ENCODE data around the gene HELT. TPM values are rescaled to one million over a fixed set of nuclear protein-coding genes. Genes with fewer than 3 reads are reported as not detected.
"Not testable (repeated sequence)": the region's sequence is repeated elsewhere in the genome, so short reads cannot be mapped to it uniquely, and the experiment has no call there.

HELT gene
- polyA plus RNA-seq, 3 donors = 0.51 TPM; not detected in 2

DNA sequence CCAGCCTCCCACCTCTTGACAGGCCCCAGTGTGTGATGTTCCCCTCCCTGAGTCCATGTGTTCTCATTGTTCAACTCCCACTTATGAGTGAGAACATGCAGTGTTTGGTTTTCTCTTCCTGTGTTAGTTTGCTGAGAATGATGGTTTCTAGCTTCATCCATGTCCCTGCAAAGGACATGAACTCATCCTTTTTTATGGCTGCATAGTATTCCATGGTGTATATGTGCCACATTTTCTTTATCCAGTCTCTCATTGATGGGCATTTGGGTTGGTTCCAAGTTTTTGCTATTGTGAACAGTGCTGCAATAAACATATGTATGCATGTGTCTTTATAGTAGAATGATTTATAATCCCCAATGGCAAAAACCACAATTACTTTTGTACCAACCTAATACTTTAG lies 20.6 kb upstream of the HELT start:
- DNase-seq (ENCODE audit: extremely low read depth in 1 of 11, low read depth in 9 of 11, low spot score in 4 of 11) = not testable (repeated sequence)

DNA sequence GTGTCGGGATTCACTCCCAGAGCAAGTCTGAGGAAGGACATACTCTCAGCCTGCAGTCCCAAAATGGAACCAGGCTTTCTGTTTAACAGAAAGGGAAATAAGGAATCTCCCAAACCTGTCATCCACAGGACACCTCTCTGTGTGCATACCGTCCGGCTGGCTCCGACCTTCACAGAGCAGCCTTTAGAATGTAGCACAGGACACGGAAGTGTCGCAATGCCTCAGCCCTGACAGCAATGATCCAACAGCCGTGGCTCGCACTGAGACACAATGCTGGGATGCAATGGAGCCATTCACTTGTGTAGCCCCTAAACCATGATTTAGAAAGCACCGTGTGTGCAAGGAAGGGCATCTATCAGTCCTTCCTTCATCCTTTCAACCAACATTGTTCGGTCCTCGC lies 15.5 kb upstream of the HELT start:
- DNase-seq (ENCODE audit: extremely low read depth in 1 of 11, low read depth in 9 of 11, low spot score in 4 of 11) = no peak

DNA sequence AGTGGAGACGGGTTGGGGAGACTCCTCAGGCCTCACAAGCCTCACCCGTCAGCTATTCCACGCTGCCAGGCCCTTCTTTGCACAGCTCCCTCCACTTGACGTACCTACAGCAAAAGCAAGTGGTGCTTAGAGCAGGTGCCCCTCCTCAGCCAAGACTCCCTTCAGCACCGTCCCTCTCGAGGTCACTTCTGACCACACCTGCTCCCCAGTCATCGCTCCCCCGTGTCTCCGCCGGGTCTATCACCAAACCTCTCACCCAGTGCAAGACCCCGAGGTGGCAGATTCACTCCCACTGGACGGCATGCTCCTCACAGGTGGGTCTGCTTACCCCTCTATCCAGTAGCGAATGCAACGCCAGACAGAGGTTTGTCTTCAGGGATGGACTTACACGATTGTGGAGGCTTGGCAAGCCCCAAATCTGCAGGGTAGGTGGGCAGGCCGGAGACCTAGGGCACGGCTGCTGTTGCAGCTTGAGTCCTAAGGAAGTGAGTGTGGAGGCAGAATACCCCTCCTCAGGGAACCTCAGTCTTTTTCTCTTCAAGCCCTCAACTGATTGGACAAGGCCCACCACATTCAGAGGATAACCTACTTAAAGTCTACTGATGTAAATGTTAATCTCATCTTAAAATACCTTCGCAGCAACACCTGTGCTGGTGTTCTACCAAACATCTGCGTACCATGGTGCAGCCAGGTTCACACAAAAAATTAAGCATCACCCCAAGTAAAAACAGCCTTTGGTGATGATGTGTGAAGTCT lies 14.5 kb upstream of the HELT start:
- DNase-seq (ENCODE audit: extremely low read depth in 1 of 11, low read depth in 9 of 11, low spot score in 4 of 11) = no peak

DNA sequence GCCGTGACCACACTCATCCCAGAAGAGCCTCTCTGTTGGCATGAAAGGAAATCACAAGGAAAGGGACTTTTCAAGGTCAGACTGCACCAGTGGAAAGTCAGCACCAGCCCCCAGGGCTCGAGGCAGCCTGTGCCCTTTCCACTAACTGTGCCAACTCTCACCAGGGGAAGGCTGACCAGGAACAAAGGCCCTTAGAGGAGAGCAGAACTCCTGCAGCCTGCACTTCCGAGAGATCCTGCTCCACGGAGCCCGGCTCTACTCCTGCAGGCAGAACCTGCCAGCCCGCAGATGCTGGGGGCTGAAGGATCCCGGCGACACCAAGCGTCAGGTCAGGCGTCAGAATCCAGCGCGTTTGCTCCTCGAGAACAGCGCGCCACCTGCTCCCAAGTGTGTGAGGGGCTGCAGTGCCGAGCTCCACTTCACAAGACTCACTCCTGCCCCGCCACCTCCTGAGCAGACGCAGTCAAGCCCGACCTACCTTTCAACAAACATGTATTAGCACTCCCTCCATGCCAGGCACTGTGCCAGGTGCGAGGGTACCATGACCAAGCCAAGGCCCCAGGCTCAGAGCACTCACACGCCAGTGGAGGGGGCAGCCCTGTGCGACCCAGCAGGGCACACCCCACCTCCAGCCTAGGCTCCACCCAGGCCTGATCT lies 13.6 kb upstream of the HELT start:
- peak in 5 of 11 donors; percentile 39 to 57 (median 49) for DNase-seq (ENCODE audit: extremely low read depth in 1 of 11, low read depth in 9 of 11, low spot score in 4 of 11)

DNA sequence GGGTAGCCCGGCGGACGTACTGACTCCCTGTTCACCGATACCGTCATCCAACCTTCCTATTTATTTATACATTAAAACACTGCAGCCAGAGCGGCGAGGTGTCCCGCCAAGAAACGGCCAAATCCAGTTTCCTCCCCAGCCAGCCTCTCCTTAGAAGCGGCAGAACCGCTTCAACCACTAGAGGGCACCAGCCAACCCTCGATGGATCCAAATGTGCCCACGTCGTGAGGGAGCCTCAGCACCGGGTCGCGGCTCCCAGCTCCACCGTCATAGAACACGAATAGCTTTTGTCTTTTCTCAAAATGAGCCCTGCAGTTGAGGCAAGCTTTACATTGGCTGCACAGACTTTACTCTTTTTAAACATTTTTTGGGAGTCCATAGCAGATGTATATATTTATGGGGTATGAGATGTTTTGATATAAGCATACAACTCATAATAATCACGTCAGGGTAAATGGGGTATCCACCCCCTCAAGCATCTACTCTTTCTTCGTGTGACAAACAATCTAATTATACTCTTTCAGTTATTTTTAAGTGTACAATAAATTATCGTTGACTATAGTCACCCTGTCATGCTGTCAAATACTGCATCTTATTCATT lies 13.0 kb upstream of the HELT start:
- DNase-seq (ENCODE audit: extremely low read depth in 1 of 11, low read depth in 9 of 11, low spot score in 4 of 11) = peak; percentile 63 to 85 (median 73)

DNA sequence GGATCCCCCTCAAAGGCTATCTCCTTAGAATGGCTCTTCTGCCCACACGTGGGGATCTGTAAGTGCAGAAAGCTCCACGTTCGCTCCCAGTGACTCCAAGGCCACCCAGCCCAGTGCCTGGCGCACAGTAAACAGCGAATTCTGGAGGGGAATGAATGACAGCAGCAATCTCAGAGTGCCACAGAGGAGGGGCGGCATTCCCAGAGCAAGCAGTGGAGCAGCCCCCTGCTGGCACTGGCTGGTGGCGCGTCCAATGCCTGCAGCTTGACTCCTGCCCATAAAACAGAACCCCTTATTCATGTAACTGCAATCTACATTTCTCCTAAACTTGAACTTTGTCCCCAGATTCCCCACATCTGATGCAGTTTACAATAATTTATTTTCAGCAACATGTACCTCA lies 6.9 kb upstream of the HELT start:
- no peak for DNase-seq (ENCODE audit: extremely low read depth in 1 of 11, low read depth in 9 of 11, low spot score in 4 of 11)

DNA sequence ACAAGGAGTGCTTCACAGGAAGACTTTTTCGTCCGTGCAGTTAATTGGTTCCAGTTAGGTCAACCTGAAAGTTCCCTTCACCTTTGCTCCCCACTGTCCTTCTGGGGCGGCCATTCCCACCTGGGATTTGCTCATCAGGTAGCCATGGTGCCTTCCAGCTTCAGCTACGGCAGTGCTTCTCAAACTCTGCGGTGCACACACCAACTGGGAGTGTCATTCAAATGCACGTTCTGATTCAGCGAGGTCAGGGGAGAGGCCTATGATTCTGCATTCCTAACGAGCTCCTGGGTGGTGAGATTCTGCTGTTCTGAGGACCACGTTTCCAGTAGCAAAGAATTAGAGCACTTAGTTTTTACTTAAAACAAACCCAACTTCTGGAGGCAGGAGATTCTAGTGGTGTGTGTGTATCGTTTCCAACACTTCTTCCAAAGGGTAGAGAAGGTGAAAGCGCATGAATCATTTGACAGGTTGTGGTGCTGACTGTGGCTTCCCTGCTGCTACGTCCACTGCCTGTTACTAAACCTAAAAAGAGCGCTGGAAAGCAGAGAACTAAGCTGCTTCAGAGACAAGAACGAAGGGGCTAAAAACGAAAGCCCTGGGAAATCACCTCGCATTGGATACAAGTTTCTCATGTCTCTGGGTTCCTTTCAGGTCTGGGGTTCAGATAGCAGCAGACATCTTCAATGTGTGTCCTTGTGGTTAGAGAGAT lies 4.7 kb upstream of the HELT start:
- no peak for DNase-seq (ENCODE audit: extremely low read depth in 1 of 11, low read depth in 9 of 11, low spot score in 4 of 11)

DNA sequence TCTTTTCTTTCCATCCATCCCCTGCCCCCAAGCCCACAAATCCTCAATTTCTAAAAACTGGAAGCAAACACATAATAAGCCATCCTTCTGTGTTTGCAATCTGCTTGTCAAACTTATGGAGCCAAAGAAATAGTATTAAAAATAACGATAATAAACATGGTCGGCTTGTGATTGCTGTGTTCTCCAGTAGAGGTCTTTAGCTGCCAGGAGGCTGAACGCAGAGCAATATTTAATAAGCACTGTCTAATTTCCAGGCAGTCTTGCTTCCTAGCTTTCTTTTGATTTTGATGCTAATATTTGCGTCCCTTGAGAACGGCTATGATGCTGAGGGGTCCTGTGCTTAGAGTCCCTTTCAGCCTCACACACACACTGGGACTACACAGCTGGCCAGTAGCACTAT lies 3.2 kb upstream of the HELT start:
- DNase-seq (ENCODE audit: extremely low read depth in 1 of 11, low read depth in 9 of 11, low spot score in 4 of 11) = no peak

DNA sequence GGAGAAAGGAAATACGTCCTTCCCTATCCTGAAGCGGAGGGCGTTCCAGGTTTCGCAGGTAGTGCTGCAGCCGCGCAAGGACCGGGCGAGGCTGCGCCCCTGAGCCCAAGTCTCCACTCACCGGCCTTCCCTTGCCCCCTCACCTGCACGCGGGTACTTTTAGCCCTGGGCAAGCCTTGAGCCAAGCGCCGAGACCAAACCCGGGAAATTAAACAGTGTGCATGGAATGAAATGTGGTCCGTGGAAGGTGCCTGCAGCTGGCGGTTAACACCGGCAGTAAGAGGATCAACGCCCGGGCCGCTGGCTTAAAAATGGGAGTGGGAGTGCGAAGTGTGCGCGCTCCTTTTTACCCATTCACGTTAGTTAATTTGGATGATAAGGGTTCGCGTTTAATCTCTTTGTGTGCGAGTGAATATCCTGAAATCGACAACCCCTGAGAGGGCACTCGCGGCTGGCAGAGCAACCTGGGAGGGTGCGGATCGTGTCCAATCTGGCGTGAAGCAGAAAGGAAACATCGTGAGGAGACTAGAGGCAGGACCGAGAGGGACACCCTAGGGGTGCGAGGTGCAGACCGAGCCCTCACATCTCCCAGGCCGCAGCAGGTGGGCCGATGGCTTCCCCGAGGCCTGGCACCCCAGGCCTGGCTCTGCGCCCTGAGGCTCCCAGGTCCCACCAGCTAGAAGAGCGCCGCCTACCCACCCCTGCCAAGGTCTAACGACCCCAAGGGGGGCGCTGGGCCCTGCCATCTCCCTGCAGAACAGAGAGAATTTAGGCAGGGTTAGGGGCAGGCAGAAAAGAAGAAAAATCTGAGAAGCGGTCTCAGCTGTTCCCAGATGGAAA lies 2.0 kb upstream of the HELT start:
- DNase-seq (ENCODE audit: extremely low read depth in 1 of 11, low read depth in 9 of 11, low spot score in 4 of 11) = no peak

DNA sequence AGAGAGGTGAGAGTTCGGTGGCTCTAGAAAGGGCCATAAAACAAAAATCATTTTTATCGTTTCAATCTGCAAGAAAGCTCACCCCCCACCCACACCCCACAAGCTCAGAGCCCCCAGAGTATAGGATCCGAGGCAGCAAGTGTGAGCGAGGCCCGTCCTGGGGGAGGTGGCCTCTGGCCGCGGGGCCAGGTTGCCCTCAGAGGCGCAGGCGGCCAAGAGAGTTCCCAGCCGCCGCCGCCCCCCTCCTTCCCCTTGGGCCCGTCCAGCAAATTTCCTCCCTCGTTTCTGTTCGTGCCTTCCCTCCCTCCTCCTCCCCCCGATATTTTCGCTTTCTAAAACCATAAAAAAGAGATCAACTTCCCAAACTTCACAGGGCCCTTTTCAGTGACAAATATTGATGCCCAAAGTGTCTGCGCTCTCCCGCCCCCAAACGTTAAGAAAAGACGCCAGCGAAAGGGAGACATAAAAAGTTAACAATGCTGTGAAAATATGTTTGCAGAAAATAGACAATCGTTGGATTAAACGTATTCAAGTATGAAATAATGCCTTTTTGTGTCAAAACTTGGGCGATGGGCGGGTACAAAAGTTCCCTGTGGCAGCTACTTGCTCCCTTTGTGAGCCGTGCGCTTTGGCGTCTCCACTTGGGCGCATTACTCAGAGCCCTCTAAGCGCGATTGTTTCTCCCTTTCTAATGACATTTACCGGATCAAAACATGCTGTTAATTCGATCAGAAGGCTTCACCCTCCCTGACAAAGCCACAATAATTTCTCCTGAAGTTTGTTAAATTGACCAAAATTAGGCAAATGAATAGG lies 1.1 kb upstream of the HELT start:
- no peak for DNase-seq (ENCODE audit: extremely low read depth in 1 of 11, low read depth in 9 of 11, low spot score in 4 of 11)

DNA sequence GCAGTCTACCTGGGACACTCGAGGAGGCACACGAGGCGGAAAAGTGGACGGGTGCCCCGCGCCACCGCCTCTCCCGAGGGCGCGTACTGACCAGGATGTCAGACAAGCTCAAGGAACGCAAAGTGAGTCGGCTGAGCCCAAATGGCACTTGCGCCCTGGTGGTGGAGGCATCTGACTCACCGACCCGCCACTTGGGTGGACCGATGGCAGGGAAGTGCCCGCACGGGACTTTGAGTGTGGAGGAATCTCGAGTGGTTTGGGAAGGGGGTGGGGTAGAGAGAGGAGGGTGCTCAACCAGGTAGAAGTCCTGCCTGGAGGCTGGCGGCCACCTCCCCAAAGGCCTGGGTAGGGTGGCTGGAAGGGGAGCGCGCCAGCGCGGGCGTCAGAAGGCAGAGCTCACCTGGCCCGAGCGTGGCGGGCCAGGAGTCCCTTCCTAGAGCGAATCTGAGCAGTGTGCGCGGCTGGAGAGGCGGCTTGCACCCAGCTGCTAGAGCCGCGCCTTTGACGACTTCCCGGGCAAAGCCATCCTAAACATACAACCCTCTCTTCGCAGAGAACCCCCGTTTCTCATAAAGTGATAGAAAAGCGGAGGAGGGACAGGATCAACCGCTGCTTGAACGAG lies 655 bp downstream of the HELT start:
- DNase-seq (ENCODE audit: extremely low read depth in 1 of 11, low read depth in 9 of 11, low spot score in 4 of 11) = no peak

DNA sequence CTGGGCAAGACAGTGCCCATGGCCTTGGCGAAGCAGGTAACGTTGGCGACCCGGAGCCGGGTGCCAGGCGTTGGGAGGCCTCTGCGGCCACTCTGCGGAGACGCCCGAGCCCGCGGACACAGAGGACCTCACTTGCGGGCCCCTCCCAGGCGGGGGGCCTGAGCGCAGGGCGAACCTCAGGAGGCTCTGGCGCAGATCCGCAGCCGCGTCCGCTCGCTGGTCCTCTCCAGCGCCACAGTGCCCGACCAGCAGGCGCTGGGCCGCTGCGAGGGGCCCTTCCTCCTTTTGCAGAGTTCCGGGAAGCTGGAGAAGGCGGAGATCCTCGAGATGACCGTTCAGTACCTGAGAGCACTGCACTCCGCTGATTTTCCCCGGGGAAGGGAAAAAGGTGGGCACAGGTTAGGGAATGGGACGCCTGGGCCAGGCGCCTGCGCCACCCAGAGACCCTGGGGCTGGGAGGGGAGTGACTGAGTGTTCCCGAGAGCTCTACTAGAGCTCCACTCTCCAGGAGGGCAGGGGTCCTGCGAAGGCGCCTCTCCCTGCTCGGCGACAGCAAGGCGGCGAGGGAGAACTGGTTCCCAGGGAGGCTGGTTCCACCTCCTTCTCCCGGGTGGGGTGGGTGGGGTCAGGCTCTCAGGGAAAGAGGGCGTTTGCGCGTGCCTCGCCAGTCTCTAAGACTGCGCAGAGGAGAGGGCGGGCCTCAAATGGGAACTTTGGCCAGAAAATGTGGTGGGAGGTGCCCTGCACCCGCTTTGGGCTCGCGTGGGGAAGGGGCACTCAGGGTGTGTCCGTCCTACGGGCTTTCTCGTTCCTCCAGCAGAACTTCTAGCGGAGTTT lies 1.4 kb downstream of the HELT start:
- DNase-seq (ENCODE audit: extremely low read depth in 1 of 11, low read depth in 9 of 11, low spot score in 4 of 11) = no peak

DNA sequence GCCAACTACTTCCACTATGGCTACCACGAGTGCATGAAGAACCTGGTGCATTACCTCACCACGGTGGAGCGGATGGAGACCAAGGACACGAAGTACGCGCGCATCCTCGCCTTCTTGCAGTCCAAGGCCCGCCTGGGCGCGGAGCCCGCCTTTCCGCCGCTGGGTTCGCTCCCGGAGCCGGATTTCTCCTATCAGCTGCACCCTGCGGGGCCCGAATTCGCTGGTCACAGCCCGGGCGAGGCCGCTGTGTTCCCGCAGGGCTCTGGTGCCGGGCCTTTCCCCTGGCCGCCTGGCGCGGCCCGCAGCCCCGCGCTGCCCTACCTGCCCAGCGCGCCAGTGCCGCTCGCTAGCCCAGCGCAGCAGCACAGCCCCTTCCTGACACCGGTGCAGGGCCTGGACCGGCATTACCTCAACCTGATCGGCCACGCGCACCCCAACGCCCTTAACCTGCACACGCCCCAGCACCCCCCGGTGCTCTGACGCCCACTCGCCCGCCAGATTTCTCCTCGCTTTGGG lies 2.1 kb downstream of the HELT start:
- no peak for DNase-seq (ENCODE audit: extremely low read depth in 1 of 11, low read depth in 9 of 11, low spot score in 4 of 11)

DNA sequence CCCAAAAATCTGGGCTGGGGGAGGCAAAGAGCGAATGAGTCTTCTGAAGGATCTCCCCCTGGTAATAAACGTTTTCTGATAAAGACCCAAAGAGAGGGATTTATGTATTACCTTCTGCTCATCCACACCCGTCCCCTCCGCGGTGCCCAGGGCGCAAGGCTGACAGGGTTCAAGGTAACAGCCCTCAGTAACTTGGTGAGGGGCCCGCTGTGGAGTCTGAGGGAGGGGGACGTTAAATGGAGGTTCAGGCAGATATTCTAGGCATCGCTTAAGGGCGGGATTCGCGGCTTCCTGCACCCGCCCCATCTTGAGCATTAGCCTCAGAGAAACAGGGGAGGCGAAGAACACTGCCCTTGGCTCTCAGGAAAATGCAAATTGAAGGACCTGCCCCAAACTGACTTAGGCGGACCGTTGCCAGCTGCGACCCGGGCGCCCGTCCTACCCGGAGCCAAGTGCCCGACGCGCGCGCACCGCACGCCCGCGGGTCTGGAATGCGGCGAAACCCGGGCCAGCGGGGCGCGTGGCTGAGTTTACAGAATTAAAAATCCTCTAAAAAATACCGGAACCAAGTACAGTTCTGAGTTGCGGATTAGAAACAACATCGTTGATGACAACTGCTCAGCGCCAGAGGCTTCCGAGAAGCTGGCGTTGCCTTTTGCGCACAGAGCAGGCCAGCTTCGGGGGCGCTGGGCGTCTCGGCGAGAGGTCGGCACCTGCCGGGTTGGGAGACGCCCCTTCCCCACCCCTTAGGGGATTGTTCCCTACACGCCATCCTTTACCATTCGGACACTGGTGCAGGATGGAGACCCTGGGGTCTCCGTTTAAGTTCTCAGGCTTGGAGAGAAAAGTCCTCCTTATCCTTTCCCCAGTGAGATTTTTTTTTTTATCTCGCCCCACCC lies 2.8 kb downstream of the HELT start:
- no peak for DNase-seq (ENCODE audit: extremely low read depth in 1 of 11, low read depth in 9 of 11, low spot score in 4 of 11)

DNA sequence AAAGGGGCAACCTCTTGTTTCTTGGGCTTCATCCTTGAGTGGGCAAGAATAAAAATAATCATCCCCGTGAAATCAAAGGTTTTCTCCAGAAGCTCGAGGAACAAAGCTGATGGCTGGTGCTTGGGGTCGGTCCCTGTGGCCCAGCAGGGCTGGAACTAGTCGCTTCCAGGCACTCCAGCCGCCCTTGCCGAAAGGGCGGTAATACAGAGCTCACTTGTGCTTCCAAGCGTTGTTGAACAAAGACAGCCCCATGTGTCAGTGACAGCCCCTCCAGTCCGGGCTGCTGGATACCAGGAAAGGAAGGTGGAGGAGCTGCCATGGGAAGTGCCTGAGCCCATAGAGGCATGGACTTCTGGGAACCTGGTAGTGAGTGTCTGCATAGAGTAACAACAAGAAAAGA lies 5.2 kb downstream of the HELT start:
- DNase-seq (ENCODE audit: extremely low read depth in 1 of 11, low read depth in 9 of 11, low spot score in 4 of 11) = no peak

DNA sequence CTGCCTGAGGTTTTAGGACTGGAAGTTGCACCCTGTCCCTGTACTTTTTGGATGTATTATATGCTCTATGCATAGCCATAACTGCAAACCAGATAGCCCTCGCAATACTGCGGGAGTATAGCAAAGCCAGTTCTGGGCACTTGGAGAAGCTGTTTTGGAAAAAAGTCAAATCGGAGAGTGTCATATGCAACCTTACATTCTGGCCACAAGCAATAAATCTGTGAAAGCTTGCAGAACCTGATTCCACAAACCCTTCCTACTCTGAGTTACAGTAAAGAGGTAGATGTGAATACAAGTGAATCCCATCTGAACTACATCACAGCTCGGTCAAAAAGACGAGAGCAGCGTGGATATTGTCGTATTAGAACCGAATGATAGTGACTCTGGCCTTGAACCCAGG lies 10.3 kb downstream of the HELT start:
- no peak for DNase-seq (ENCODE audit: extremely low read depth in 1 of 11, low read depth in 9 of 11, low spot score in 4 of 11)

Measured in renal cortex interstitium (tissue), 11 donors.